Neutrophil (primary cell): Measurements from ENCODE around the gene SNX24.

ENCODE experiments used
- H3K27ac ChIP-seq: fragments of 200-600 bp; sonication (generic); 2 replicates; pipeline ENCODE4 v1.5.1; 2016; ENCODE audit warnings: mild to moderate bottlenecking, moderate library complexity
- H3K27me3 ChIP-seq: fragments of 200-600 bp; sonication (generic); 2 replicates; pipeline ENCODE4 v1.6.0; 2016; ENCODE audit warnings: mild to moderate bottlenecking
- H3K36me3 ChIP-seq: fragments of 200-600 bp; sonication (generic); 2 replicates; pipeline ENCODE4 v1.5.1; 2017
- H3K4me1 ChIP-seq, 2 experiments: fragments of 200-600 bp in 1 of 2; sonication (generic) in 1 of 2; 1 replicate in 1 of 2; 2 replicates in 1 of 2; pipeline versions ENCODE4 v1.5.1 to v1.6.1; 2013 to 2016; ENCODE audit warnings: low read depth in 1 of 2, low read length in 1 of 2, mild to moderate bottlenecking in 1 of 2, moderate library complexity in 1 of 2; ENCODE audit not compliant: control insufficient read depth in 1 of 2, insufficient read depth in 1 of 2
- H3K4me3 ChIP-seq, 2 experiments: fragments of 200-600 bp in 1 of 2; sonication (generic) in 1 of 2; 1 replicate in 1 of 2; 2 replicates in 1 of 2; pipeline ENCODE4 v1.5.1; 2013 to 2016; ENCODE audit warnings: low read depth in 1 of 2, low read length in 1 of 2, mild to moderate bottlenecking in 1 of 2, moderate library complexity in 1 of 2
- H3K9me3 ChIP-seq: fragments of 200-600 bp; sonication (generic); 2 replicates; pipeline ENCODE4 v1.5.1; 2016
- TF ChIP-seq, protein P1 (sequence below): fragments of 200-600 bp; sonication (generic); IDR thresholded peaks from 2 replicates; pipeline ENCODE4 v1.5.1; 2016; ENCODE audit warnings: antibody characterized with exemption

Gene SNX24

DNA sequence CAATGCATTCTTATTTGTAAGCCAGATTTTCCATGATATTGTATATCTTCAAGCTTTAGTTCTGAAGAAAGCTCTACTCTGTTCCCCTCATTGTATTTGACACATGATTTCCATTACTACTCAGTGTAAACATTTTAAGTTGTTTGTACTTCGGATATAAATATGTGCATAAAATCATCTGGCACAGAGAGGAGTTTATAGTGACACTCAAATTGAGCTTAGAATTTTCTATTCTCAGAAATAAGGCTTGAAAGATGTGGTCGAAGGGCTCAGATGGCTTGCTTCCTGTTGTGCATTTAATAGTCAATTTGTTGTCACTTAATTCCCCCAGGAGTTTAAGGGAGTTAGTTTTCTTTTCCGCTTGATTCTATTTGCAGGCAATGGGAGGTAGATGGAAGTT lies 102.4 kb downstream of the SNX24 start:
- H3K36me3 ChIP-seq: no peaks in the 10 kb centered on the region
- H3K27me3 ChIP-seq: no peaks in the 10 kb centered on the region
- H3K27ac ChIP-seq: no peak overlapping the region
- TF ChIP-seq, protein P1, sequence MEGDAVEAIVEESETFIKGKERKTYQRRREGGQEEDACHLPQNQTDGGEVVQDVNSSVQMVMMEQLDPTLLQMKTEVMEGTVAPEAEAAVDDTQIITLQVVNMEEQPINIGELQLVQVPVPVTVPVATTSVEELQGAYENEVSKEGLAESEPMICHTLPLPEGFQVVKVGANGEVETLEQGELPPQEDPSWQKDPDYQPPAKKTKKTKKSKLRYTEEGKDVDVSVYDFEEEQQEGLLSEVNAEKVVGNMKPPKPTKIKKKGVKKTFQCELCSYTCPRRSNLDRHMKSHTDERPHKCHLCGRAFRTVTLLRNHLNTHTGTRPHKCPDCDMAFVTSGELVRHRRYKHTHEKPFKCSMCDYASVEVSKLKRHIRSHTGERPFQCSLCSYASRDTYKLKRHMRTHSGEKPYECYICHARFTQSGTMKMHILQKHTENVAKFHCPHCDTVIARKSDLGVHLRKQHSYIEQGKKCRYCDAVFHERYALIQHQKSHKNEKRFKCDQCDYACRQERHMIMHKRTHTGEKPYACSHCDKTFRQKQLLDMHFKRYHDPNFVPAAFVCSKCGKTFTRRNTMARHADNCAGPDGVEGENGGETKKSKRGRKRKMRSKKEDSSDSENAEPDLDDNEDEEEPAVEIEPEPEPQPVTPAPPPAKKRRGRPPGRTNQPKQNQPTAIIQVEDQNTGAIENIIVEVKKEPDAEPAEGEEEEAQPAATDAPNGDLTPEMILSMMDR: no peak
- H3K4me3 ChIP-seq: no peak overlapping the region
- no peaks in the 10 kb centered on the region for H3K4me1 ChIP-seq
- no peaks in the 10 kb centered on the region for H3K9me3 ChIP-seq

DNA sequence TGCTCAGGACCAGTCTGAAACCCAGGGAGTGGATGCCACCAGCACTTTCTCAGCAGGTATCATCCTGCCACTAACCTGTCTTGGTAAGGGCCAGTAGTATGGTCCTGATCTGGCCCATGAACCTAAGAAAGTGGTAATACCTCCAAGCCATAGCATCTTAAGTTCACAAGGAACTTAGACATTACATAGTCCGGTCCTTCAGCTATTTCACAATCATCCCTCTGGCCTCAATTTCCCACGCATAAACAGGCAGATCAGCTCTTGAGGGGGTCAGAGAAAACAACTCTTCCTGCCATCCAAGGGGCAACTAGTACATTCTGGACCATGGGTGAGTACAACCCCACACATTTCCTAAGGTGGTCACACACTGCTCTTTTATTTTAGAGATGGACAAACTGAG lies 102.9 kb downstream of the SNX24 start:
- H3K4me3 ChIP-seq: no peak overlapping the region
- no peaks in the 10 kb centered on the region for H3K27me3 ChIP-seq

DNA sequence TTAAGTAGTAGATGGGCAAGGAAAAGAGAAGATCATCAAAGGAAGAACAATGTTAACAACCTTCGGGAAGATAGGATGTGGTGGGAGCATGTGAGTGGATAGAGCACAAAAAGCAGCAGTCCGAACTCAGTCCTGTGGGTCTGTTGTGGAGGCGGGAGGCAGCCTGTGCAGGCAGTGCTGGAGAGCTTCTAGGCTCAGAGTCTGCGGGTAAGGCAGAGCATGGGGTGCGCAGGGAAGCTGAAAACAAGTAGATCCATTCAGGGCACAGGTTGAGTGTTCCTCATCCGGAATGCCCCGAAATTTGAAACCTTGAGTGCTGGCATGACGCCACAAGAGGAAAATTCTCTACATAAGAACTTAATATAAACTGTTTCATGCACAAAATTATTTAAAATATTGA lies 106.2 kb downstream of the SNX24 start:
- H3K27me3 ChIP-seq: no peaks in the 10 kb centered on the region
- H3K4me3 ChIP-seq: no peak overlapping the region
- H3K9me3 ChIP-seq: no peaks in the 10 kb centered on the region
- H3K27ac ChIP-seq: no peak overlapping the region
- H3K36me3 ChIP-seq: no peaks in the 10 kb centered on the region
- no peaks in the 10 kb centered on the region for H3K4me1 ChIP-seq
- TF ChIP-seq, protein P1: no peak

More for the DNA sequence above, 102.9 kb downstream of the SNX24 start:
- Histone ChIP-seq H3K27ac (no peak overlapping the region), H3K4me1 (no peaks in the 10 kb centered on the region), H3K36me3 (no peaks in the 10 kb centered on the region), H3K9me3 (no peaks in the 10 kb centered on the region)
- TF ChIP-seq, protein P1: no peak

DNA sequence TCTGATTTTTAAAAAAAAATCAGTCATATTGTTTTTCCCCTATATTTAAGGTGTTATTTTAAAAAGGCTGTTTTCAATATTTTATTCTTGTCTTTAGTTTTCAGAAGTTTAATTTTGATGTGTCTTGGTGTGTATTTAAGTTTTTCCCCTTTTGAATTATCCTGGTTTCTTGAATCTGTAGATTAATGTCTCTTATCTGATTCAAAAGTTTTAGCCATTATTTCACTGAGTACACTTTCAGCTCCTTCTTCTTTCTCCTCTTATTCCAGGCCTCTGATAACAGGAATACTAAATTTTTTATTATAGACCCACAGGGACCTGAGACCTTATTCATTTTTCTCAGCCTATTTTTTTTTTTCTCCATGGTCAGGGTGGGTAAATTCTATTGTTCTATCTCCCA lies 109.3 kb downstream of the SNX24 start:
- no peaks in the 10 kb centered on the region for H3K4me1 ChIP-seq
- no peak overlapping the region for H3K27ac ChIP-seq
- no peak overlapping the region for H3K4me3 ChIP-seq
- no peaks in the 10 kb centered on the region for H3K27me3 ChIP-seq
- no peaks in the 10 kb centered on the region for H3K9me3 ChIP-seq
- TF ChIP-seq, protein P1: no peak
- no peaks in the 10 kb centered on the region for H3K36me3 ChIP-seq

DNA sequence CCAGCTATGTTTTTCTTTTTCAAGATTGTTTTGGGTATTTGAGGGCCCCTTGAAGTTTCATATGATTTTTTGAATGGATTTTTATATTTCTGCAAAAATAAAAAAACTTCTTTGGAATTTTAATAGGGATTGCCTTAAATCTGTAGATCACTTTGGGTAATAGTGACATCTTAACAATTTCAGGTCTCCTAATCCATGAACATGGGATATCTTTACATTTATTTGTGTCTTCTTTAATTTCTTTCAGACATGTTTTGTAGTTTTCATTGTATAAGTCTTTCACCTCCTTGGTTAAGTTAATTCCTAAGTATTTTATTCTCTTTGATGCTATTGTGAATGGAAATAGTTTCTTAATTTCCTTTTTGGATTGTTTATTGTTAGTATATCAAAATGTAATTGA lies 112.0 kb downstream of the SNX24 start:
- Histone ChIP-seq H3K9me3 (no peaks in the 10 kb centered on the region), H3K4me3 (no peak overlapping the region), H3K27me3 (no peaks in the 10 kb centered on the region), H3K4me1 (no peaks in the 10 kb centered on the region), H3K36me3 (no peaks in the 10 kb centered on the region), H3K27ac (no peak overlapping the region)
- TF ChIP-seq, protein P1: no peak
